GM23338 (cell line): ENCODE results near the gene SLC6A7. TPM values are rescaled to one million over a fixed set of nuclear protein-coding genes. Genes with fewer than 3 reads are reported as not detected.

ENCODE experiments used
- ATAC-seq: fragments of 200-7000 bp; cut with Tn5 transposase; 3 replicates; pipeline ENCODE4 v1.9.1; 2020
- DNase-seq: peaks from one replicate; pipeline ENCODE4 v3.0.0-alpha.2; 2015; ENCODE audit warnings: low spot score
- H2AFZ ChIP-seq: fragments of 200-600 bp; sonication (generic); 2 replicates; pipeline ENCODE4 v1.8.0; 2016; ENCODE audit warnings: antibody characterized with exemption, mild to moderate bottlenecking, moderate library complexity
- H3F3A ChIP-seq: fragments of 200-600 bp; sonication (generic); replicated peaks from 2 replicates; pipeline ENCODE4 v1.8.0; 2017; ENCODE audit warnings: antibody characterized with exemption, mixed run types, low read depth
- H3K27ac ChIP-seq: fragments of 200-600 bp; sonication (generic); 2 replicates; pipeline ENCODE4 v1.6.1; 2016; ENCODE audit warnings: low read depth
- H3K27me3 ChIP-seq: fragments of 200-600 bp; sonication (generic); 2 replicates; pipeline ENCODE4 v1.8.0; 2016; ENCODE audit warnings: mild to moderate bottlenecking, mixed run types, moderate library complexity; ENCODE audit not compliant: insufficient read depth
- H3K36me3 ChIP-seq: fragments of 200-600 bp; sonication (generic); 2 replicates; pipeline ENCODE4 v1.8.0; 2016; ENCODE audit warnings: mild to moderate bottlenecking; ENCODE audit not compliant: insufficient read depth
- H3K4me1 ChIP-seq: fragments of 200-600 bp; sonication (generic); 2 replicates; pipeline ENCODE4 v1.8.0; 2016; ENCODE audit warnings: mild to moderate bottlenecking, moderate library complexity; ENCODE audit not compliant: insufficient read depth
- H3K4me2 ChIP-seq: fragments of 200-600 bp; sonication (generic); 2 replicates; pipeline ENCODE4 v1.7.1; 2017; ENCODE audit warnings: mixed run types
- H3K4me3 ChIP-seq: fragments of 200-600 bp; sonication (generic); 2 replicates; pipeline ENCODE4 v1.6.1; 2016; ENCODE audit warnings: mixed run types
- H3K79me2 ChIP-seq: fragments of 200-600 bp; sonication (generic); replicated peaks from 2 replicates; pipeline ENCODE4 v1.8.0; 2017; ENCODE audit warnings: mild to moderate bottlenecking; ENCODE audit not compliant: insufficient read depth
- H3K9me2 ChIP-seq: fragments of 200-600 bp; sonication (generic); 2 replicates; pipeline ENCODE4 v1.8.0; 2017; ENCODE audit not compliant: insufficient read depth
- H4K20me1 ChIP-seq: fragments of 200-600 bp; sonication (generic); replicated peaks from 2 replicates; pipeline ENCODE4 v1.8.0; 2017; ENCODE audit warnings: mild to moderate bottlenecking; ENCODE audit not compliant: insufficient read depth
- H3K27ac Mint-ChIP-seq: 2 replicates; pipeline ENCODE4 v1.8.0; 2020; ENCODE audit warnings: inconsistent platforms, mild to moderate bottlenecking, moderate library complexity, mixed read lengths
- H3K27me3 Mint-ChIP-seq: 3 replicates; pipeline ENCODE4 v1.8.0; 2022; ENCODE audit warnings: low read depth, mild to moderate bottlenecking, moderate library complexity, mixed read lengths, inconsistent platforms; ENCODE audit not compliant: insufficient read depth, poor library complexity
- H3K36me3 Mint-ChIP-seq: 3 replicates; pipeline ENCODE4 v1.8.0; 2021; ENCODE audit warnings: low read depth, mild to moderate bottlenecking, inconsistent platforms, moderate library complexity, mixed read lengths
- H3K4me1 Mint-ChIP-seq: 3 replicates; pipeline ENCODE4 v1.8.0; 2020; ENCODE audit warnings: mild to moderate bottlenecking, inconsistent platforms, mixed read lengths
- H3K4me3 Mint-ChIP-seq: 3 replicates; pipeline ENCODE4 v1.8.0; 2021; ENCODE audit warnings: moderate library complexity, mild to moderate bottlenecking, inconsistent platforms, mixed read lengths
- H3K9me3 Mint-ChIP-seq: 3 replicates; pipeline ENCODE4 v1.8.0; 2020; ENCODE audit warnings: moderate library complexity, mild to moderate bottlenecking, inconsistent platforms, mixed read lengths
- CREB1 ChIP-seq: fragments of 250-450 bp; sonication (Bioruptor Pico); IDR thresholded peaks from 2 replicates; pipeline ENCODE4 v1.5.0; 2020; ENCODE audit warnings: low read depth, mild to moderate bottlenecking, moderate library complexity
- EZH2 ChIP-seq: fragments of 200-600 bp; sonication (generic); IDR thresholded peaks from one replicate; pipeline ENCODE4 v1.8.0; 2017; ENCODE audit warnings: antibody characterized with exemption, mild to moderate bottlenecking, low read depth; ENCODE audit not compliant: unreplicated experiment
- EZH2phosphoT487 ChIP-seq: fragments of 200-600 bp; sonication (generic); IDR thresholded peaks from one replicate; pipeline ENCODE4 v1.8.1; 2018; ENCODE audit warnings: antibody characterized with exemption; ENCODE audit not compliant: unreplicated experiment
- JUNB ChIP-seq: IDR thresholded peaks from one replicate; pipeline ENCODE4 v1.6.1; 2016; ENCODE audit warnings: antibody characterized with exemption; ENCODE audit not compliant: unreplicated experiment
- NANOG ChIP-seq: IDR thresholded peaks from 2 replicates; pipeline ENCODE4 v1.6.1; 2016; ENCODE audit warnings: antibody characterized with exemption, borderline replicate concordance
- POLR2AphosphoS5 ChIP-seq: IDR thresholded peaks from 2 replicates; pipeline ENCODE4 v1.6.1; 2016; ENCODE audit warnings: antibody characterized with exemption, low read depth
- STAT1 ChIP-seq: IDR thresholded peaks from one replicate; pipeline ENCODE4 v1.6.1; 2016; ENCODE audit warnings: antibody characterized with exemption; ENCODE audit not compliant: unreplicated experiment
- ZNF114 ChIP-seq: fragments of 250-450 bp; sonication (Bioruptor Pico); IDR thresholded peaks from 2 replicates; pipeline ENCODE4 v1.5.0; 2020; ENCODE audit warnings: mild to moderate bottlenecking, moderate library complexity
- ZNF331 ChIP-seq: fragments of 250-450 bp; sonication (Bioruptor Pico); IDR thresholded peaks from 2 replicates; pipeline ENCODE4 v1.5.0; 2020; ENCODE audit warnings: low read depth, mild to moderate bottlenecking, moderate library complexity
- polyA plus RNA-seq: library from polyadenylated mRNA; unstranded; fragments of >200 nt; fragmentation: Nextera tagmentation; extraction: Ambion mirVana; gene quantifications from 2 replicates; pipeline ENCODE4 v1.2.1, GENCODE V29; 2016
- total RNA-seq: library from RNA; depleted of rRNA; stranded (reverse); fragments of >200 nt; shearing (Covaris generic); gene quantifications from 2 replicates; pipeline ENCODE4 v1.2.3, GENCODE V29; 2014
- TF ChIP-seq, protein P1 (sequence below): fragments of 250-450 bp; sonication (Bioruptor Pico); IDR thresholded peaks from 2 replicates; pipeline ENCODE4 v1.5.0; 2020; ENCODE audit warnings: mild to moderate bottlenecking, moderate library complexity
- TF ChIP-seq, protein P2 (sequence below): IDR thresholded peaks from one replicate; pipeline ENCODE4 v1.6.1; 2018; ENCODE audit warnings: antibody characterized with exemption; ENCODE audit not compliant: unreplicated experiment
- TF ChIP-seq, protein P3 (sequence below): IDR thresholded peaks from 2 replicates; pipeline ENCODE4 v1.6.1; 2016; ENCODE audit warnings: antibody characterized with exemption
- TF ChIP-seq, protein P4 (sequence below), 2 experiments: fragments of 200-600 bp in 1 of 2; sonication (generic) in 1 of 2; conservative IDR thresholded peaks; 2 replicates each; pipeline versions ENCODE4 v1.5.1 to v1.6.1; 2016 to 2017; ENCODE audit warnings: antibody characterized with exemption in 2 of 2, low read depth in 2 of 2, mild to moderate bottlenecking in 2 of 2, moderate library complexity in 1 of 2

Gene SLC6A7
- total and polyA plus RNA-seq, 2 experiments from 2014 or later, result not detected

DNA sequence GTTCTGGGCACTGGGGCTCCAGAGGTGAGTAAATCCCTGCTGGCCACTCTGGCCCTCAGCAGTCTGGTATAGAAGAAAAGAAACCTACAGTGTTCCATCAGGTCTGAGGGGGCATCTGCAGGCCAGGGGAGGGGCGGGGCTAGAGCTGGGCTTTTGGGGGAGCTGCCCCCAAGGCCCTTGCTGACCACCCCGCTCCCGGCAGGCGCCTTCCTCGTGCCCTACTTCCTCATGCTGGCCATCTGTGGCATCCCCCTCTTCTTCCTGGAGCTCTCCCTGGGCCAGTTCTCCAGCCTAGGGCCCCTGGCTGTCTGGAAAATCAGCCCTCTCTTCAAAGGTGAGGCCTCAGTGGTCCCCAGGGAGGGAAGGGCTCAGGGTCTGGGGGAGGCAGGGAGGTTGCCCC lies 6.7 kb downstream of the SLC6A7 start:
- Mint-ChIP-seq H3K27ac (no peak overlapping the region), H3K9me3 (no peaks in the 10 kb centered on the region), H3K4me3 (no peak overlapping the region), H3K4me1 (no peaks in the 10 kb centered on the region; the same call in 2 of the 3 replicates), H3K27me3 (peaks cover 22% of the 10 kb centered on the region), H3K36me3 (no peaks in the 10 kb centered on the region)
- Histone ChIP-seq H3K4me3 (no peak overlapping the region), H3K4me1 (no peaks in the 10 kb centered on the region), H2AFZ (no peak overlapping the region), H3K27ac (no peak overlapping the region), H3K9me2 (no peaks in the 10 kb centered on the region), H3K27me3 (peaks cover 10% of the 10 kb centered on the region), H4K20me1 (no peaks in the 10 kb centered on the region), H3K79me2 (no peaks in the 10 kb centered on the region), H3F3A (no peaks in the 10 kb centered on the region), H3K36me3 (no peaks in the 10 kb centered on the region), H3K4me2 (no peak overlapping the region)
- ATAC-seq (no peak), DNase-seq (no peak)
- TF ChIP-seq, protein P1, sequence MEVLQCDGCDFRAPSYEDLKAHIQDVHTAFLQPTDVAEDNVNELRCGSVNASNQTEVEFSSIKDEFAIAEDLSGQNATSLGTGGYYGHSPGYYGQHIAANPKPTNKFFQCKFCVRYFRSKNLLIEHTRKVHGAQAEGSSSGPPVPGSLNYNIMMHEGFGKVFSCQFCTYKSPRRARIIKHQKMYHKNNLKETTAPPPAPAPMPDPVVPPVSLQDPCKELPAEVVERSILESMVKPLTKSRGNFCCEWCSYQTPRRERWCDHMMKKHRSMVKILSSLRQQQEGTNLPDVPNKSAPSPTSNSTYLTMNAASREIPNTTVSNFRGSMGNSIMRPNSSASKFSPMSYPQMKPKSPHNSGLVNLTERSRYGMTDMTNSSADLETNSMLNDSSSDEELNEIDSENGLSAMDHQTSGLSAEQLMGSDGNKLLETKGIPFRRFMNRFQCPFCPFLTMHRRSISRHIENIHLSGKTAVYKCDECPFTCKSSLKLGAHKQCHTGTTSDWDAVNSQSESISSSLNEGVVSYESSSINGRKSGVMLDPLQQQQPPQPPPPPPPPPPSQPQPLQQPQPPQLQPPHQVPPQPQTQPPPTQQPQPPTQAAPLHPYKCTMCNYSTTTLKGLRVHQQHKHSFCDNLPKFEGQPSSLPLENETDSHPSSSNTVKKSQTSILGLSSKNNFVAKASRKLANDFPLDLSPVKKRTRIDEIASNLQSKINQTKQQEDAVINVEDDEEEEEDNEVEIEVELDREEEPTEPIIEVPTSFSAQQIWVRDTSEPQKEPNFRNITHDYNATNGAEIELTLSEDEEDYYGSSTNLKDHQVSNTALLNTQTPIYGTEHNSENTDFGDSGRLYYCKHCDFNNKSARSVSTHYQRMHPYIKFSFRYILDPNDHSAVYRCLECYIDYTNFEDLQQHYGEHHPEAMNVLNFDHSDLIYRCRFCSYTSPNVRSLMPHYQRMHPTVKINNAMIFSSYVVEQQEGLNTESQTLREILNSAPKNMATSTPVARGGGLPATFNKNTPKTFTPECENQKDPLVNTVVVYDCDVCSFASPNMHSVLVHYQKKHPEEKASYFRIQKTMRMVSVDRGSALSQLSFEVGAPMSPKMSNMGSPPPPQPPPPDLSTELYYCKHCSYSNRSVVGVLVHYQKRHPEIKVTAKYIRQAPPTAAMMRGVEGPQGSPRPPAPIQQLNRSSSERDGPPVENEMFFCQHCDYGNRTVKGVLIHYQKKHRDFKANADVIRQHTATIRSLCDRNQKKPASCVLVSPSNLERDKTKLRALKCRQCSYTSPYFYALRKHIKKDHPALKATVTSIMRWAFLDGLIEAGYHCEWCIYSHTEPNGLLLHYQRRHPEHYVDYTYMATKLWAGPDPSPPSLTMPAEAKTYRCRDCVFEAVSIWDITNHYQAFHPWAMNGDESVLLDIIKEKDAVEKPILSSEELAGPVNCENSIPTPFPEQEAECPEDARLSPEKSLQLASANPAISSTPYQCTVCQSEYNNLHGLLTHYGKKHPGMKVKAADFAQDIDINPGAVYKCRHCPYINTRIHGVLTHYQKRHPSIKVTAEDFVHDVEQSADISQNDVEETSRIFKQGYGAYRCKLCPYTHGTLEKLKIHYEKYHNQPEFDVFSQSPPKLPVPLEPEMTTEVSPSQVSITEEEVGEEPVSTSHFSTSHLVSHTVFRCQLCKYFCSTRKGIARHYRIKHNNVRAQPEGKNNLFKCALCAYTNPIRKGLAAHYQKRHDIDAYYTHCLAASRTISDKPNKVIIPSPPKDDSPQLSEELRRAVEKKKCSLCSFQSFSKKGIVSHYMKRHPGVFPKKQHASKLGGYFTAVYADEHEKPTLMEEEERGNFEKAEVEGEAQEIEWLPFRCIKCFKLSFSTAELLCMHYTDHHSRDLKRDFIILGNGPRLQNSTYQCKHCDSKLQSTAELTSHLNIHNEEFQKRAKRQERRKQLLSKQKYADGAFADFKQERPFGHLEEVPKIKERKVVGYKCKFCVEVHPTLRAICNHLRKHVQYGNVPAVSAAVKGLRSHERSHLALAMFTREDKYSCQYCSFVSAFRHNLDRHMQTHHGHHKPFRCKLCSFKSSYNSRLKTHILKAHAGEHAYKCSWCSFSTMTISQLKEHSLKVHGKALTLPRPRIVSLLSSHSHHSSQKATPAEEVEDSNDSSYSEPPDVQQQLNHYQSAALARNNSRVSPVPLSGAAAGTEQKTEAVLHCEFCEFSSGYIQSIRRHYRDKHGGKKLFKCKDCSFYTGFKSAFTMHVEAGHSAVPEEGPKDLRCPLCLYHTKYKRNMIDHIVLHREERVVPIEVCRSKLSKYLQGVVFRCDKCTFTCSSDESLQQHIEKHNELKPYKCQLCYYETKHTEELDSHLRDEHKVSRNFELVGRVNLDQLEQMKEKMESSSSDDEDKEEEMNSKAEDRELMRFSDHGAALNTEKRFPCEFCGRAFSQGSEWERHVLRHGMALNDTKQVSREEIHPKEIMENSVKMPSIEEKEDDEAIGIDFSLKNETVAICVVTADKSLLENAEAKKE (CRISPR knock-in tag), result no peak
- TF ChIP-seq JUNB (no peak), EZH2 (no peak), NANOG (no peak), ZNF331 (no peak), POLR2AphosphoS5 (no peak), STAT1 (no peak), EZH2phosphoT487 (no peak), ZNF114 (CRISPR knock-in tag) (no peak), CREB1 (CRISPR knock-in tag) (no peak)
- TF ChIP-seq, protein P2, sequence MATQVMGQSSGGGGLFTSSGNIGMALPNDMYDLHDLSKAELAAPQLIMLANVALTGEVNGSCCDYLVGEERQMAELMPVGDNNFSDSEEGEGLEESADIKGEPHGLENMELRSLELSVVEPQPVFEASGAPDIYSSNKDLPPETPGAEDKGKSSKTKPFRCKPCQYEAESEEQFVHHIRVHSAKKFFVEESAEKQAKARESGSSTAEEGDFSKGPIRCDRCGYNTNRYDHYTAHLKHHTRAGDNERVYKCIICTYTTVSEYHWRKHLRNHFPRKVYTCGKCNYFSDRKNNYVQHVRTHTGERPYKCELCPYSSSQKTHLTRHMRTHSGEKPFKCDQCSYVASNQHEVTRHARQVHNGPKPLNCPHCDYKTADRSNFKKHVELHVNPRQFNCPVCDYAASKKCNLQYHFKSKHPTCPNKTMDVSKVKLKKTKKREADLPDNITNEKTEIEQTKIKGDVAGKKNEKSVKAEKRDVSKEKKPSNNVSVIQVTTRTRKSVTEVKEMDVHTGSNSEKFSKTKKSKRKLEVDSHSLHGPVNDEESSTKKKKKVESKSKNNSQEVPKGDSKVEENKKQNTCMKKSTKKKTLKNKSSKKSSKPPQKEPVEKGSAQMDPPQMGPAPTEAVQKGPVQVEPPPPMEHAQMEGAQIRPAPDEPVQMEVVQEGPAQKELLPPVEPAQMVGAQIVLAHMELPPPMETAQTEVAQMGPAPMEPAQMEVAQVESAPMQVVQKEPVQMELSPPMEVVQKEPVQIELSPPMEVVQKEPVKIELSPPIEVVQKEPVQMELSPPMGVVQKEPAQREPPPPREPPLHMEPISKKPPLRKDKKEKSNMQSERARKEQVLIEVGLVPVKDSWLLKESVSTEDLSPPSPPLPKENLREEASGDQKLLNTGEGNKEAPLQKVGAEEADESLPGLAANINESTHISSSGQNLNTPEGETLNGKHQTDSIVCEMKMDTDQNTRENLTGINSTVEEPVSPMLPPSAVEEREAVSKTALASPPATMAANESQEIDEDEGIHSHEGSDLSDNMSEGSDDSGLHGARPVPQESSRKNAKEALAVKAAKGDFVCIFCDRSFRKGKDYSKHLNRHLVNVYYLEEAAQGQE, result no peak
- TF ChIP-seq, protein P3, sequence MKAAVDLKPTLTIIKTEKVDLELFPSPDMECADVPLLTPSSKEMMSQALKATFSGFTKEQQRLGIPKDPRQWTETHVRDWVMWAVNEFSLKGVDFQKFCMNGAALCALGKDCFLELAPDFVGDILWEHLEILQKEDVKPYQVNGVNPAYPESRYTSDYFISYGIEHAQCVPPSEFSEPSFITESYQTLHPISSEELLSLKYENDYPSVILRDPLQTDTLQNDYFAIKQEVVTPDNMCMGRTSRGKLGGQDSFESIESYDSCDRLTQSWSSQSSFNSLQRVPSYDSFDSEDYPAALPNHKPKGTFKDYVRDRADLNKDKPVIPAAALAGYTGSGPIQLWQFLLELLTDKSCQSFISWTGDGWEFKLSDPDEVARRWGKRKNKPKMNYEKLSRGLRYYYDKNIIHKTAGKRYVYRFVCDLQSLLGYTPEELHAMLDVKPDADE, result no peak
- TF ChIP-seq, protein P4, sequence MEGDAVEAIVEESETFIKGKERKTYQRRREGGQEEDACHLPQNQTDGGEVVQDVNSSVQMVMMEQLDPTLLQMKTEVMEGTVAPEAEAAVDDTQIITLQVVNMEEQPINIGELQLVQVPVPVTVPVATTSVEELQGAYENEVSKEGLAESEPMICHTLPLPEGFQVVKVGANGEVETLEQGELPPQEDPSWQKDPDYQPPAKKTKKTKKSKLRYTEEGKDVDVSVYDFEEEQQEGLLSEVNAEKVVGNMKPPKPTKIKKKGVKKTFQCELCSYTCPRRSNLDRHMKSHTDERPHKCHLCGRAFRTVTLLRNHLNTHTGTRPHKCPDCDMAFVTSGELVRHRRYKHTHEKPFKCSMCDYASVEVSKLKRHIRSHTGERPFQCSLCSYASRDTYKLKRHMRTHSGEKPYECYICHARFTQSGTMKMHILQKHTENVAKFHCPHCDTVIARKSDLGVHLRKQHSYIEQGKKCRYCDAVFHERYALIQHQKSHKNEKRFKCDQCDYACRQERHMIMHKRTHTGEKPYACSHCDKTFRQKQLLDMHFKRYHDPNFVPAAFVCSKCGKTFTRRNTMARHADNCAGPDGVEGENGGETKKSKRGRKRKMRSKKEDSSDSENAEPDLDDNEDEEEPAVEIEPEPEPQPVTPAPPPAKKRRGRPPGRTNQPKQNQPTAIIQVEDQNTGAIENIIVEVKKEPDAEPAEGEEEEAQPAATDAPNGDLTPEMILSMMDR (conservative IDR thresholded peaks at IDR 0.05; ENCODE audit: low read depth in 2 of 2), result no peak
